CD4-positive, alpha-beta T cell (primary cell): ENCODE results near the gene TNS1. TPM values are rescaled to one million over a fixed set of nuclear protein-coding genes. Genes with fewer than 3 reads are reported as not detected.

Experiments
- ATAC-seq: fragments of 200-7000 bp; cut with Tn5 transposase; one replicate; pipeline ENCODE4 v1.10.0; 2022; ENCODE audit warnings: mild to moderate bottlenecking; ENCODE audit not compliant: poor library complexity
- CTCF ChIA-PET: fragments of 350-600 bp; sonication (Branson Sonifier 250); formaldehyde crosslinking; loops from one replicate; lab custom pipeline; 2021; ENCODE audit warnings: antibody characterized with exemption, inconsistent platforms; lab: Charles Lee
- POLR2A ChIA-PET: fragments of 350-600 bp; sonication (Branson Sonifier 250); formaldehyde crosslinking; loops from one replicate; lab custom pipeline; 2021; ENCODE audit warnings: antibody characterized with exemption, inconsistent platforms; lab: Charles Lee
- DNase-seq, 14 experiments: peaks; one replicate each; pipeline ENCODE4 v3.0.0-alpha.2; 2013 to 2020; ENCODE audit warnings: mixed read lengths in 2 of 14
- H3K27ac ChIP-seq, 2 donors: one replicate each; pipeline versions ENCODE4 v1.5.1 to v1.7.0; 2013; ENCODE audit warnings: low read length in 2 of 2, low read depth in 1 of 2, mild to moderate bottlenecking in 1 of 2
- H3K27me3 ChIP-seq, 2 experiments: 1 replicate in 1 of 2; 2 replicates in 1 of 2; pipeline versions ENCODE4 v1.6.1 to v1.7.0; 2013; ENCODE audit warnings: low read length in 2 of 2, control low read depth in 1 of 2, mild to moderate bottlenecking in 1 of 2, moderate library complexity in 1 of 2; ENCODE audit not compliant: insufficient read depth in 2 of 2, control insufficient read depth in 1 of 2
- H3K36me3 ChIP-seq: one replicate; pipeline ENCODE4 v1.6.1; 2013; ENCODE audit warnings: low read length, control low read depth; ENCODE audit not compliant: insufficient read depth
- H3K4me1 ChIP-seq: one replicate; pipeline ENCODE4 v1.6.1; 2013; ENCODE audit warnings: low read length, control low read depth; ENCODE audit not compliant: insufficient read depth
- H3K4me3 ChIP-seq: one replicate; pipeline ENCODE4 v1.5.1; 2013; ENCODE audit warnings: mild to moderate bottlenecking, low read length, moderate library complexity
- H3K9me3 ChIP-seq, 2 experiments: 1 replicate in 1 of 2; 2 replicates in 1 of 2; pipeline versions ENCODE4 v1.6.1 to v1.7.0; 2013; ENCODE audit warnings: low read length in 2 of 2, mild to moderate bottlenecking in 2 of 2, control low read depth in 1 of 2, moderate library complexity in 1 of 2; ENCODE audit not compliant: control insufficient read depth in 1 of 2, insufficient read depth in 1 of 2
- H3K27ac Mint-ChIP-seq: one replicate; pipeline ENCODE4 v1.8.0; 2020; ENCODE audit warnings: mixed read lengths
- H3K27me3 Mint-ChIP-seq: one replicate; pipeline ENCODE4 v1.8.0; 2021; ENCODE audit warnings: mixed read lengths
- H3K36me3 Mint-ChIP-seq: one replicate; pipeline ENCODE4 v1.8.0; 2021; ENCODE audit warnings: low read depth, mixed read lengths
- H3K4me1 Mint-ChIP-seq: one replicate; pipeline ENCODE4 v1.8.0; 2021; ENCODE audit warnings: low read depth, mixed read lengths
- H3K4me3 Mint-ChIP-seq: one replicate; pipeline ENCODE4 v1.8.0; 2020; ENCODE audit warnings: mild to moderate bottlenecking, mixed read lengths
- H3K9me3 Mint-ChIP-seq: one replicate; pipeline ENCODE4 v1.8.0; 2020; ENCODE audit warnings: mixed read lengths
- CTCF ChIP-seq: fragments of 200-600 bp; IDR thresholded peaks from one replicate; pipeline ENCODE4 v1.8.0; 2022; ENCODE audit warnings: antibody characterized with exemption, mild to moderate bottlenecking
- intact Hi-C, 2 experiments: fragments of 100-400 bp; cut with DNase I in 1 of 2; cut with micrococcal nuclease in 1 of 2; formaldehyde crosslinking; loops; one replicate each; pipeline versions ENCODE4 v1.15.1 to v1.9.0; 2023 to 2025; cut with DNase I, micrococcal nuclease
- total RNA-seq, 174 experiments: library from RNA in 2 of 174; stranded (reverse) in 2 of 174; gene quantifications; one replicate each; pipeline ENCODE4 v1.2.3 and lab custom pipeline; 2021 to 2026

TNS1 gene
- total RNA-seq, 2 experiments from 2014 or later: 0.25 to 0.34 TPM

GRCh38 chr2:217832115-217832514, 170.7 kb downstream of the TNS1 start:
- Histone ChIP-seq H3K36me3 (no peaks in the 10 kb centered on the region), H3K27me3 (peaks cover 0 to 3% of the 10 kb centered on the region in 2 experiments), H3K27ac (no peak overlapping the region), H3K4me1 (no peaks in the 10 kb centered on the region), H3K4me3 (no peak overlapping the region), H3K9me3 (peaks cover 0 to 6% of the 10 kb centered on the region in 2 experiments)
- TF ChIP-seq CTCF: no peak
- H3K27me3 Mint-ChIP-seq: peaks cover 6% of the 10 kb centered on the region
- H3K4me3 Mint-ChIP-seq: no peak overlapping the region
- H3K9me3 Mint-ChIP-seq: no peaks in the 10 kb centered on the region
- no peaks in the 10 kb centered on the region for H3K4me1 Mint-ChIP-seq
- no peak for DNase-seq
- no peak overlapping the region for H3K27ac Mint-ChIP-seq
- intact Hi-C loops: no loop called here
- CTCF ChIA-PET: no interaction called here
- no peak for ATAC-seq
- no peaks in the 10 kb centered on the region for H3K36me3 Mint-ChIP-seq
- POLR2A ChIA-PET: no interaction called here

- DNase-seq (no peak), ATAC-seq (no peak)
- Histone ChIP-seq H3K4me1 (no peaks in the 10 kb centered on the region), H3K36me3 (no peaks in the 10 kb centered on the region), H3K27me3 (peaks cover 0 to 3% of the 10 kb centered on the region in 2 experiments), H3K4me3 (no peak overlapping the region), H3K9me3 (peaks cover 0 to 6% of the 10 kb centered on the region in 2 experiments), H3K27ac (no peak overlapping the region)
- H3K4me1 Mint-ChIP-seq: no peaks in the 10 kb centered on the region
- ChIA-PET POLR2A (no interaction called here), CTCF (no interaction called here)
- no peaks in the 10 kb centered on the region for H3K36me3 Mint-ChIP-seq
- H3K27me3 Mint-ChIP-seq: peaks cover 6% of the 10 kb centered on the region
- no peak for TF ChIP-seq CTCF
- H3K27ac Mint-ChIP-seq: no peak overlapping the region
- intact Hi-C loops: no loop called here
- H3K9me3 Mint-ChIP-seq: no peaks in the 10 kb centered on the region
- H3K4me3 Mint-ChIP-seq: no peak overlapping the region
Measured at GRCh38 chr2:217831306-217831705, 171.5 kb downstream of the TNS1 start.

- H3K4me1 Mint-ChIP-seq: no peaks in the 10 kb centered on the region
- H3K27ac Mint-ChIP-seq: no peak overlapping the region
- peaks cover 0 to 6% of the 10 kb centered on the region in 2 experiments for H3K9me3 ChIP-seq
- H3K27ac ChIP-seq: no peak overlapping the region
- ATAC-seq: no peak
- H3K4me3 Mint-ChIP-seq: no peak overlapping the region
- peaks cover 0 to 3% of the 10 kb centered on the region in 2 experiments for H3K27me3 ChIP-seq
- CTCF ChIA-PET: no interaction called here
- no peak for TF ChIP-seq CTCF
- H3K9me3 Mint-ChIP-seq: no peaks in the 10 kb centered on the region
- intact Hi-C loops: no loop called here
- H3K36me3 Mint-ChIP-seq: no peaks in the 10 kb centered on the region
- H3K4me1 ChIP-seq: no peaks in the 10 kb centered on the region
- DNase-seq: no peak
- H3K27me3 Mint-ChIP-seq: peaks cover 5% of the 10 kb centered on the region
- POLR2A ChIA-PET: no interaction called here
- no peak overlapping the region for H3K4me3 ChIP-seq
- H3K36me3 ChIP-seq: no peaks in the 10 kb centered on the region
Measured at GRCh38 chr2:217830807-217831206, 172.0 kb downstream of the TNS1 start.
